K562 (cell line): ENCODE measurements around the gene TIMM17B. TPM values are rescaled to one million over a fixed set of nuclear protein-coding genes. Genes with fewer than 3 reads are reported as not detected.

Experiments used
- FOXK1 ChIP-seq: sonication (generic); formaldehyde crosslinking; IDR thresholded peaks from 2 replicates; pipeline ENCODE4 v1.8.0; 2022; ENCODE audit warnings: missing genetic modification reagents, mild to moderate bottlenecking, borderline replicate concordance
- ZNF407 ChIP-seq: fragments of 450-650 bp; IDR thresholded peaks from 2 replicates; pipeline ENCODE4 v1.6.1; 2016; ENCODE audit warnings: low read depth
- ZNF644 ChIP-seq: fragments of 200-800 bp; sonication (Bioruptor generic); IDR thresholded peaks from 2 replicates; pipeline ENCODE4 v1.6.1; 2016; ENCODE audit warnings: low read depth, missing genetic modification characterization, missing compliant biosample characterization
- polyA plus RNA-seq, 8 experiments: library from polyadenylated mRNA; depleted of rRNA in 4 of 8; stranded (reverse) in 5 of 8; unstranded in 3 of 8; fragments of >200 nt; fragmentation: Nextera tagmentation in 2 of 8; fragmentation: Illumina TruSeq in 1 of 8; extraction: Ambion mirVana in 2 of 8; extraction: Trizol in 1 of 8; gene quantifications; 2 replicates each; pipeline versions ENCODE4 v1.2.1 to v1.2.3, GENCODE V29; 2011 to 2014; ENCODE audit warnings: inconsistent platforms in 1 of 8, missing spikeins in 1 of 8
- total RNA-seq, 7 experiments: library from RNA; depleted of rRNA in 6 of 7; stranded (reverse); fragments of >200 nt in 6 of 7; fragmentation: Illumina TruSeq in 2 of 7; extraction: Trizol in 2 of 7; gene quantifications; 2 replicates each; pipeline versions ENCODE4 v1.2.1 to v1.2.3, GENCODE V29; 2011 to 2021; ENCODE audit warnings: low replicate concordance in 1 of 7
- TF ChIP-seq, protein P1 (sequence below): fragments of 450-650 bp; formaldehyde crosslinking; IDR thresholded peaks from 2 replicates; pipeline ENCODE4 v1.4.0; 2020; ENCODE audit warnings: mild to moderate bottlenecking, moderate library complexity

Gene TIMM17B
- total and polyA plus RNA-seq, 9 of the 15 experiments (the other 6 are each of a cell fraction or from before 2014, with no cell fraction given), result 9.9 to 184 (median 115) TPM

- TF ChIP-seq, protein P1, sequence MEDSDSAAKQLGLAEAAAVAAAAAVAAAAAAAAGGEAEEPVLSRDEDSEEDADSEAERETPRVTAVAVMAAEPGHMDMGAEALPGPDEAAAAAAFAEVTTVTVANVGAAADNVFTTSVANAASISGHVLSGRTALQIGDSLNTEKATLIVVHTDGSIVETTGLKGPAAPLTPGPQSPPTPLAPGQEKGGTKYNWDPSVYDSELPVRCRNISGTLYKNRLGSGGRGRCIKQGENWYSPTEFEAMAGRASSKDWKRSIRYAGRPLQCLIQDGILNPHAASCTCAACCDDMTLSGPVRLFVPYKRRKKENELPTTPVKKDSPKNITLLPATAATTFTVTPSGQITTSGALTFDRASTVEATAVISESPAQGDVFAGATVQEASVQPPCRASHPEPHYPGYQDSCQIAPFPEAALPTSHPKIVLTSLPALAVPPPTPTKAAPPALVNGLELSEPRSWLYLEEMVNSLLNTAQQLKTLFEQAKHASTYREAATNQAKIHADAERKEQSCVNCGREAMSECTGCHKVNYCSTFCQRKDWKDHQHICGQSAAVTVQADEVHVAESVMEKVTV (CRISPR knock-in tag), result no peak
- TF ChIP-seq FOXK1 (CRISPR knock-in tag), result no peak
- no peak for TF ChIP-seq ZNF644 (tag)
- no peak for TF ChIP-seq ZNF407
Measured at GRCh38 chrX:48892896-48893295, 4.7 kb downstream of the TIMM17B start (continued).
